HUDEP-2 (cell line): ENCODE measurements around the gene ZNF343.

Experiments used
- DNase-seq, 76 experiments: peaks; one replicate each; lab custom pipeline; 2025; ENCODE audit not compliant: unreplicated experiment in 76 of 76; lab: John Stamatoyannopoulos, UW

Gene ZNF343

GRCh38 chr20:2446845-2447244, 61.9 kb downstream of the ZNF343 start:
- no peak for DNase-seq
